Activated naive CD4-positive, alpha-beta T cell (primary cell): ENCODE measurements around the gene FBXW9.
"Not testable (repeated sequence)": the region's sequence is repeated elsewhere in the genome, so short reads cannot be mapped to it uniquely, and the experiment has no call there.

ENCODE experiments used
- DNase-seq, 4 experiments: peaks; one replicate each; lab custom pipeline; 2025; lab: John Stamatoyannopoulos, UW

The FBXW9 gene

GRCh38 chr19:12696366-12697335 lies at the start of gene FBXW9:
Gene FBXW9 (minus strand): TSS chr19:12696631. CDS start chr19:12696581, 50 bp downstream.
- peak; percentile 96 to 97 (median 96) for DNase-seq

- no peak for DNase-seq
These were observed 48.9 kb upstream of the FBXW9 start for GRCh38 chr19:12745166-12745897.

GRCh38 chr19:12737835-12738351 lies 41.5 kb upstream of the FBXW9 start:
- DNase-seq: no peak

- DNase-seq: peak; percentile 45 to 73 (median 58)
These were observed 40.8 kb upstream of the FBXW9 start, which contains the start of gene GET3 for GRCh38 chr19:12736995-12737834. Gene GET3 (plus strand): TSS chr19:12737497. CDS start chr19:12737506, 9 bp downstream.

- DNase-seq: peak in 1 of 4 experiments; percentile 19
These were observed 37.2 kb upstream of the FBXW9 start for GRCh38 chr19:12733369-12734214.

GRCh38 chr19:12731337-12731736 lies 34.9 kb upstream of the FBXW9 start:
- no peak for DNase-seq

- DNase-seq: no peak
These were observed 33.6 kb upstream of the FBXW9 start for GRCh38 chr19:12730064-12730463.

- no peak for DNase-seq
These were observed 31.5 kb upstream of the FBXW9 start for GRCh38 chr19:12727745-12728433.

- no peak for DNase-seq
These were observed 30.5 kb upstream of the FBXW9 start for GRCh38 chr19:12726988-12727316.

- DNase-seq: not testable (repeated sequence)
These were observed 29.2 kb upstream of the FBXW9 start for GRCh38 chr19:12725612-12726011.

- DNase-seq: peak; percentile 30 to 50 (median 42)
These were observed 27.4 kb upstream of the FBXW9 start, which contains the start of gene TNPO2 for GRCh38 chr19:12723641-12724426. Gene TNPO2 (minus strand): TSS chr19:12723932. CDS start chr19:12720977, 2,955 bp downstream.

GRCh38 chr19:12723381-12723640 lies 26.9 kb upstream of the FBXW9 start:
- no peak for DNase-seq

GRCh38 chr19:12722566-12723380 lies 26.3 kb upstream of the FBXW9 start:
- DNase-seq: peak; percentile 67 to 87 (median 78)

- DNase-seq: peak in 3 of 4 experiments; percentile 17 to 45 (median 44)
These were observed 25.5 kb upstream of the FBXW9 start for GRCh38 chr19:12721656-12722565.

GRCh38 chr19:12720851-12721655 lies 24.6 kb upstream of the FBXW9 start:
- no peak for DNase-seq

GRCh38 chr19:12720296-12720695 lies 23.9 kb upstream of the FBXW9 start:
- DNase-seq: no peak

GRCh38 chr19:12715929-12716328 lies 19.5 kb upstream of the FBXW9 start:
- no peak for DNase-seq
